SU-DHL-6 (cell line): ENCODE measurements around the gene CADM2.

Experiments
- CTCF ChIP-seq: fragments of 200-600 bp; sonication (generic); IDR thresholded peaks from one replicate; pipeline ENCODE4 v1.5.1; 2017; ENCODE audit warnings: antibody characterized with exemption, mild to moderate bottlenecking, low read length, moderate library complexity; ENCODE audit not compliant: insufficient read depth, poor library complexity, severe bottlenecking
- EZH2phosphoT487 ChIP-seq: fragments of 200-600 bp; sonication (generic), shearing (Covaris generic); conservative IDR thresholded peaks from 2 replicates; pipeline ENCODE4 v1.6.1; 2018; ENCODE audit warnings: mild to moderate bottlenecking, antibody characterized with exemption, low read length, moderate library complexity, mixed read lengths

GRCh38 chr3:85780806-85781205, 822.0 kb downstream of the CADM2 start:
- TF ChIP-seq CTCF = no peak
- TF ChIP-seq EZH2phosphoT487 = no peak
